ENCODE results near the gene AADACL4. TPM values are rescaled to one million over a fixed set of nuclear protein-coding genes. Genes with fewer than 3 reads are reported as not detected.

Gene AADACL4
- total RNA-seq, 2 experiments from 2014 or later = not detected

DNA sequence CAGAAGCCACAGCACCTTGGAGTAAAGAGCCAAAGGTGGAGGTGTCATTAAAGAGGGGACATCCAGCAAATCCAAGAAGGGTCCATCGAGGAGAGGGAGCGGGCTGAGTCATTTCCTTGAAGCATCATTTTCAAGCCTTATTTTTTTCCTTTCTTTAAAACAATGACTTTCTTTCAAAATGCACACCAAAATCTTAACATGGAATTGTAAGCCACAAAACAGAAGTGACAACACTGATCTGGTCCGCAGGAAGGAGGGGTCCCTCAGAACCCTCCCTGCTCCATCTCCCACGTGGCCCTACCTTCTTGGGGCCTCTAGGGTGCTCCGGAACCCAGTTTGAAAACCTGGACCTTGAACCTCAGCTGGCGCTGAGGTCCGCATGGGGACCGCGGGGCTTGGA, 40.7 kb upstream of the AADACL4 start:
- no peak overlapping the region for H3K4me3 Mint-ChIP-seq
- H3K36me3 Mint-ChIP-seq = peaks cover 41% of the 10 kb centered on the region
- peaks cover 8% of the 10 kb centered on the region for H3K9me3 Mint-ChIP-seq
- H3K4me1 Mint-ChIP-seq = peaks cover 66% of the 10 kb centered on the region
- no peak for ATAC-seq (ENCODE audit: low read depth)
- H3K27me3 Mint-ChIP-seq = no peaks in the 10 kb centered on the region
- POLR2A ChIA-PET = interaction anchor here (7.3 kb wide), 1 partner anchor 14 kb away, joined by 98 read pairs; the partner anchor contains the start of gene DHRS3
- DNase-seq = no peak
- peak overlapping the region; percentile 14 for H3K27ac Mint-ChIP-seq

DNA sequence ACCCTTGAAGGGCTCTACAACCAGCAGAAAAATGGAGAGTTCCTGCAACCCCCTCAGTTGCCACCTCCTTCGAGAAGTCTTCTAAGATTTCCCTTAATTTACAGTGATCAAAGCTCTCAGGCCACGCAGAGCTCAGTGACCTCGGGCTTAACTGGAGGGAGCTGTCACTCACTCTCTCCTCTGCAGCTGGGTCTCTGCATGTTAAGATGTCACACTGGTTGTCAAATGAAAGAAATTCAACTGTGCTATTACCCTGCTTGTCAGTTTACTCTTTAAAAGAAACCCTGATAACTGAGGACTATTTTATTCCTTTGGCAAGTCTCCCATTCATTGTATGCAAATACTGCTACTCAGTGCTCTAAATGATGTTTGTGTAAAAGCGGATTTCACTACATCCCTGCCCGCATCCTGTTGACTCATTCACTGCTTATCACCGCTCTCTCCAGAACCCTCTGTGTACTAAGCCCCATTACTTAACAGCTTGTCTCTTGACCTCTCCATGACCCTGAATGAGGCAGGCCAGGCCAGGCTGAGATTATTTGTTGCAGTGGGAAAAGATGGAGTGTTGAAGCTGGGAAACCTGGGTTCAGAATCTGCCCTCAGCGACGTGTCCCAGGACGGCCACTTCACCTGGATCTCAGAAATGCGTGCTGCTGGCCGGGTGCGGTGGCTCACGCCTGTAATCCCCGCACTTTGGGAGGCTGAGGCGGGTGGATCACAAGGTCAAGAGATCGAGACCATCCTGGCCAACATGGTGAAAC, 39.6 kb upstream of the AADACL4 start:
- Mint-ChIP-seq H3K27ac (peak overlapping the region; percentile 75), H3K4me3 (peak overlapping the region; percentile 65), H3K27me3 (no peaks in the 10 kb centered on the region), H3K4me1 (peaks cover 72% of the 10 kb centered on the region), H3K9me3 (peaks cover 8% of the 10 kb centered on the region), H3K36me3 (peaks cover 51% of the 10 kb centered on the region)
- DNase-seq (peak; percentile 41), ATAC-seq (ENCODE audit: low read depth) (peak; percentile 96)
- POLR2A ChIA-PET = interaction anchor here (0.6 to 7.3 kb wide), 6 partner anchors 8 to 94 kb away, joined by 3 to 98 read pairs (median 4); partner anchors contain the start of gene DHRS3

DNA sequence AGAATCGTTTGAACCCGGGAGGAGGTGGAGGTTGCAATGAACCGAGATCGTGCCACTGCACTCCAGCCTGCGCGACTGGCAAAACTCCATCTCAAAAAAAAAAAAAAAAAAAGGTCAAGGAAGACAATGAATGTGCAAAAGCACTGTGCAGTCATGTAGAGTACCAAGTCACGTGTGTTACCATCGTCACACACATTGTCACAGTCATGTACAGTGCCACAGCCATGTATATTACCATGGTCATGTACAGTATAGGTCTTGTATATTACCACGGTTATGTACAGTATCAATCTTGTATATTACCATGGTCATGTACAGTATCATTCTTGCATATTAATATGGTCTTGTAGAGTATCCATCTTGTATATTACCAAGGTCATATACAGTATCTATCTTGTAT, 38.9 kb upstream of the AADACL4 start:
- Mint-ChIP-seq H3K36me3 (peaks cover 57% of the 10 kb centered on the region), H3K27me3 (no peaks in the 10 kb centered on the region), H3K9me3 (peaks cover 8% of the 10 kb centered on the region), H3K4me1 (peaks cover 69% of the 10 kb centered on the region), H3K4me3 (no peak overlapping the region), H3K27ac (peak overlapping the region; percentile 75)
- POLR2A ChIA-PET = interaction anchor here (0.7 to 7.3 kb wide), 4 partner anchors 9 to 95 kb away, joined by 4 to 98 read pairs (median 4); partner anchors contain the start of gene DHRS3
- ATAC-seq (ENCODE audit: low read depth) (no peak), DNase-seq (no peak)

DNA sequence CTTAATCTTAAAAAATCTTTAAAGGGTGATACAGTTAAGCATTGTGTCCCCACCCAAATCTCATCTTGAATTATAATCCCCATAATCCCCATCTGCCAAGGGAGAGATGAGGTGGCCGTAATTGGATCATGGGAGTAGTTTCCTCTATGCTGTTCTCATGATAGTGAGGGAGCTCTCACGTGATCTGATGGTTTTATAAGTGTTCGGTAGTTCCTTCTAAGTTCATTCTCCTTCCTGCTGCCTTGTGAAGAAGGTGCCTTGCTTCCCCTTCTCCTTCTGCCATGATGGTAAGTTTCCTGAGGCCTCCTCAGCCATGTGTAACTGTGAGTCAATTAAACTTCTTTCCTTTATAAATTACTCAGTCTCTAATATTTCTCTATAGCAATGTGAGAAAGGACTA, 36.6 kb upstream of the AADACL4 start:
- H3K36me3 Mint-ChIP-seq = peaks cover 75% of the 10 kb centered on the region
- POLR2A ChIA-PET = interaction anchor here (7.3 kb wide), 1 partner anchor 10 kb away, joined by 98 read pairs; the partner anchor contains the start of gene DHRS3
- no peak for DNase-seq
- H3K27me3 Mint-ChIP-seq = no peaks in the 10 kb centered on the region
- no peak for ATAC-seq (ENCODE audit: low read depth)
- H3K4me3 Mint-ChIP-seq = no peak overlapping the region
- no peak overlapping the region for H3K27ac Mint-ChIP-seq
- H3K4me1 Mint-ChIP-seq = peaks cover 65% of the 10 kb centered on the region
- peaks cover 8% of the 10 kb centered on the region for H3K9me3 Mint-ChIP-seq

DNA sequence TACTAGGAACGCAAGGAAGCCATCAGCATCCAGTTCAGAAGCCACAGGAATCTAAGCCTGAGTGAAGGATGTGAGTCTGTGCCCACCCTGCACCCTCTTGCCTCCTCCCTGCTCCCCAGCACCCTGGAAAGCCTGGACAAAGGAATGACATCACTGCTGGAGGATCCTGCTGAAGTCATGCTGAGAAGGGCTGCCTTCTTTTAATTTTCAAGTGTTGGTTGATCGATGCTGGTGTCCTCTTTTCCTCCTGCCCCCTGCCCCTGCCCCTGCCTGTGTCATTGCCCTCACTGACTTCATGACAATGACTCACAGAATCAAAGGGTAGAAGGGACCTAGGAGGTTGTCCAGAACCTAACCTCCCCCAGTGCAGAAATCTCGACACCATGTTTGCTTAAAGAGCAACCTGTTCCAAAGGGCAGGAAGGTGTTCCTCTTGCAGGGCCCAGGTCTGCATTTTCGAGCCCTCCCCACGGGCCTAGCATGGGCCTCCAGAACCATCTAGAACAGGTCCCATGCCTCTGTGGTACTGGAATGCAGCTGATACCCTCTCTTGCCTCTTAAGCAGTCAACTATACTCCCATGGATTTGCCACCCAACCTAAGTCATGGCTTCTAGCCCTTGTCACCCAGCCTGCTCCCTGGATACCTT, 35.5 kb upstream of the AADACL4 start:
- H3K27ac Mint-ChIP-seq = peak overlapping the region; percentile 45
- peaks cover 8% of the 10 kb centered on the region for H3K9me3 Mint-ChIP-seq
- H3K27me3 Mint-ChIP-seq = no peaks in the 10 kb centered on the region
- H3K4me3 Mint-ChIP-seq = no peak overlapping the region
- peaks cover 70% of the 10 kb centered on the region for H3K4me1 Mint-ChIP-seq
- POLR2A ChIA-PET = interaction anchor here (0.8 to 1.3 kb wide), 2 partner anchors 9 to 10 kb away, joined by 3 read pairs; partner anchors contain the start of gene DHRS3
- ATAC-seq (ENCODE audit: low read depth) (no peak), DNase-seq (no peak)
- H3K36me3 Mint-ChIP-seq = peaks cover 85% of the 10 kb centered on the region

DNA sequence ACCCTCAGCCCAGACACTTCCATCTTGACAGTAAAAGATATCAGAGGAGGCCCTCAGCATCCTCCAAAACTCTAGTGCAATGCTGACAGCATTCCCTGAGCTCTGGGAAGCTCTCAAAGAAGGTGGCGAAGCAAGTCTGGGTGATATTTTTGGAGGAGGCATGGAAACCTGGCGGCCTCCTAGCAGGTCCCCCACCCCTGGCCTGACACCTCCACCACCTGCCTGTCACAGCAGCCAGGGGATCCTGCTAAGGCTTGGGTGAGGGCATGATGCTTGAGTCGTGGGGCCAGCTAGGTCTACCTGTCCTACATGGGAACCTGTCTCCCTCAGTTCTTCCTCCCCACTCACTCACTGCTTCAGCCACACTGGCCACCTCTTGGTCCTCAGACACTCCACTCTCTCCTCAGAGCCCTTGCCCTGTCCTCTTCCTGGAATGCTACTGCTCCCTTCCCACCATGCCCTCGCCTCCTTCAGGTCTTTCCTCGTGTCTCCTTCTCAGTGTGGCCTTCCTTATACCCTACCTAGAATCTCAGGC, 34.3 kb upstream of the AADACL4 start:
- H3K4me3 Mint-ChIP-seq = no peak overlapping the region
- no peak for DNase-seq
- POLR2A ChIA-PET = interaction anchor here (0.8 to 1.3 kb wide), 2 partner anchors 8 to 9 kb away, joined by 3 read pairs; partner anchors contain the start of gene DHRS3
- peaks cover 86% of the 10 kb centered on the region for H3K36me3 Mint-ChIP-seq
- H3K27ac Mint-ChIP-seq = peak overlapping the region; percentile 24
- no peaks in the 10 kb centered on the region for H3K27me3 Mint-ChIP-seq
- ATAC-seq (ENCODE audit: low read depth) = no peak
- peaks cover 8% of the 10 kb centered on the region for H3K9me3 Mint-ChIP-seq
- peaks cover 69% of the 10 kb centered on the region for H3K4me1 Mint-ChIP-seq

DNA sequence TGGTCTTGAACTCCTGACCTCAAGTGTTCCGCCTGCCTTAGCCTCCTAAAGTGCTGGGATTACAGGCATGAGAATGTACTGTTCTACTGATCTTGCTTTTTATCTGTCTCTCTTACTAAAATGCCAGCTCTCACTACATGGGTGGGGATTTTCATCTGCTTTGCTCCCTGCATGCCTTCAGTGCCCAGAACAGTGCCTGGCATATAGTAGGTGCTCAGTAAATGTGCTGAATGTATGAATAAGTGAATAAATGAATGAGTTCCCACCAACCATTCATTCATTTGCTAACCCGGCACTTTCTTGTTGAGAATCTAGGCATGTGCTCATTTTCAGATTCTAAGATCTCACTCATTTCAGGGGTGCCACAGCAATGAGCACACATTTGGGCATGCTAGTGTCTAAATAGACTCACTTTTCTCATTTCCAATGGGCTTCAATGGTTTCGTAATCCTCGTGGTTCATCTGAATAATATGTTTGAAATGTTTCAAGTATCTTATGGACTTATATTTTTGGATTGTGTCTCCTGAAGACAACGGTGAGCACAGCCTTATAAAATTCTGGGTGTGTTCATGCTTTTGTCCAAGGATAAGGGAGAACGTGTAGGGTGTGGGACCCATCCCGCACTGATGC, 33.5 kb upstream of the AADACL4 start:
- Mint-ChIP-seq H3K36me3 (peaks cover 87% of the 10 kb centered on the region), H3K27ac (peak overlapping the region; percentile 30), H3K9me3 (peaks cover 8% of the 10 kb centered on the region), H3K4me1 (peaks cover 66% of the 10 kb centered on the region), H3K4me3 (no peak overlapping the region), H3K27me3 (no peaks in the 10 kb centered on the region)
- no peak for DNase-seq
- POLR2A ChIA-PET = no interaction called here
- ATAC-seq (ENCODE audit: low read depth) = no peak

DNA sequence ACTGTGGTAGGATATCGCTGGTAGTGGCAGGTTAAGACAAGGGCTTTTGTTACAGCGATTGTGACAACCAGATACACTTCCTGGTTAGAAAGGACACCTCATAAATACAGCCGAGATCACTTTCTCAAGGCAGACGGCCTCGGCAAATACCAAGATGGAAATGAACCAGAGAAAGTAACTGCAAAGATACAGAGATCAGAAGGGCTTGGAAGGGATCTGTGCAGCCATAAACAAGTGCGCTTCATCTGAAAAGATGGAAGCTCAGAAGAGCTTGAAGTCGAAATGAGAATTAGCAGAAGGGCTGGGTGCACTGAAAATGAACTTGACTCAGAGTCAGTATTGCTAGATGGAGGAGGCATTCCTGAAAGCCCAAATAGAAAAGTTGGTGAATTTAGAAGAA, 32.9 kb upstream of the AADACL4 start:
- POLR2A ChIA-PET = interaction anchor here (0.7 kb wide), 1 partner anchor 101 kb away, joined by 3 read pairs; no protein-coding TSS in a partner anchor
- Mint-ChIP-seq H3K27me3 (no peaks in the 10 kb centered on the region), H3K36me3 (peaks cover 88% of the 10 kb centered on the region), H3K9me3 (peaks cover 8% of the 10 kb centered on the region), H3K4me1 (peaks cover 63% of the 10 kb centered on the region), H3K4me3 (no peak overlapping the region), H3K27ac (peak overlapping the region; percentile 30)
- no peak for DNase-seq
- ATAC-seq (ENCODE audit: low read depth) = no peak

DNA sequence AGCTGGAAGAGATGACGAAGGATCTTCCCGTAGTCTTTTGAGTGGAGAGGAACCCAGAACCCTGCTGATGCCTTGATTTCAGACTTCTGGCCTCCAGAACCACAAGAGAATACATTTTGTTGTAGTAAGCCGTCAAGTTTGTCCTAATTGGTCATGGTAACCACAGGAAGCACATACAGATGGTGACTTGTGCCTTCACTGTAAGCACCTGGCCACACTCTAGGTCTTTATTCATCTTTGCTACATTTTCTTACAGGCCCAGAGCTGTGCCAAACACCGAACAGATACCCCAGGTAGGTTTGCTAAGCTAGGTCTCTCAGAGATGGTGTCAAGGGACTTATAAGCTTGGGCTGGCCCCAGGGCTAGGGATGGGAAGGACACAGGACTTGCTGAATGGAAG, 30.7 kb upstream of the AADACL4 start:
- POLR2A ChIA-PET = interaction anchor here (1.0 to 7.7 kb wide), 3 partner anchors 9 to 173 kb away, joined by 3 to 98 read pairs (median 3); no protein-coding TSS in a partner anchor
- DNase-seq = no peak
- peak overlapping the region; percentile 27 for H3K27ac Mint-ChIP-seq
- peaks cover 51% of the 10 kb centered on the region for H3K4me1 Mint-ChIP-seq
- H3K27me3 Mint-ChIP-seq = no peaks in the 10 kb centered on the region
- no peaks in the 10 kb centered on the region for H3K9me3 Mint-ChIP-seq
- H3K4me3 Mint-ChIP-seq = peak overlapping the region; percentile 100
- peaks cover 74% of the 10 kb centered on the region for H3K36me3 Mint-ChIP-seq
- ATAC-seq (ENCODE audit: low read depth) = no peak

DNA sequence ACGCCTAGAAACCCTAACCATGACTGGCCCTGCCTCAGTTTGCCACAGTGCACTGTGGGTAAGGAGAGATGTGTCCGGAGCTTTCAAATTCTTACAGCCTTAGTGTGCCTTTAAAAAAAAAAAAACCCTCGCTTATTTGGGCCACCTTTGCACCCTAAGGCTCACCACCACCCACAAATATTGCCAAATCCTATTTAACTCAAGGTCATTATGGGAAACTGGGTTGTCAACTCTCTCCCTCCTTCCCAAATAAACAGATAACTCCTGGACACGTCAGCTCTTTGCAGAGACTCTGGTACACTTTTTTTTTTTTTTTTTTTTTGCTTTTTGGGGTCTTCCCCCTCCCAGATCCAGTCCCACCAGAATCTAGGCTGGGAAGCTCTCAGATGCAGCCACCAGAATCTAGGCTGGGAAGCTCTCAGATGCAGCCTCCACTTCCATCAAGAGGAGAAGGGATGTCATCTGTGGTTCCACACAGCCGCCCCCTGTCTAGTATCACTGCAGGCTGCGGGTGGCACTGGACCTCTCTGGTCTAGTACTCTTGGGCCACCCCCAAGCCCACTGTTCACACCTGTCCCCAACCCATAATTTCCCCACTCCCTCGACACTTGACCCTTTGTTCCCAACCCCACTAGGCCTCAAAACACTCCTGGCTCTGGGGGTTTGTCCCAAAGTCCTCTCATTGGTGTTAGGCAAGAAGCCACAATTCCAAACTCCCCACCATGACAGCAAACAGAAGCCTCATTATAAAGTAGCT, 29.3 kb upstream of the AADACL4 start:
- H3K4me1 Mint-ChIP-seq = peaks cover 46% of the 10 kb centered on the region
- no peak for DNase-seq
- no peak for ATAC-seq (ENCODE audit: low read depth)
- no peaks in the 10 kb centered on the region for H3K9me3 Mint-ChIP-seq
- H3K27me3 Mint-ChIP-seq = no peaks in the 10 kb centered on the region
- peak overlapping the region; percentile 100 for H3K4me3 Mint-ChIP-seq
- POLR2A ChIA-PET = interaction anchor here (0.6 to 7.7 kb wide), 10 partner anchors 11 to 936 kb away, joined by 3 to 122 read pairs (median 5); no protein-coding TSS in a partner anchor
- peaks cover 61% of the 10 kb centered on the region for H3K36me3 Mint-ChIP-seq
- H3K27ac Mint-ChIP-seq = peak overlapping the region; percentile 68

DNA sequence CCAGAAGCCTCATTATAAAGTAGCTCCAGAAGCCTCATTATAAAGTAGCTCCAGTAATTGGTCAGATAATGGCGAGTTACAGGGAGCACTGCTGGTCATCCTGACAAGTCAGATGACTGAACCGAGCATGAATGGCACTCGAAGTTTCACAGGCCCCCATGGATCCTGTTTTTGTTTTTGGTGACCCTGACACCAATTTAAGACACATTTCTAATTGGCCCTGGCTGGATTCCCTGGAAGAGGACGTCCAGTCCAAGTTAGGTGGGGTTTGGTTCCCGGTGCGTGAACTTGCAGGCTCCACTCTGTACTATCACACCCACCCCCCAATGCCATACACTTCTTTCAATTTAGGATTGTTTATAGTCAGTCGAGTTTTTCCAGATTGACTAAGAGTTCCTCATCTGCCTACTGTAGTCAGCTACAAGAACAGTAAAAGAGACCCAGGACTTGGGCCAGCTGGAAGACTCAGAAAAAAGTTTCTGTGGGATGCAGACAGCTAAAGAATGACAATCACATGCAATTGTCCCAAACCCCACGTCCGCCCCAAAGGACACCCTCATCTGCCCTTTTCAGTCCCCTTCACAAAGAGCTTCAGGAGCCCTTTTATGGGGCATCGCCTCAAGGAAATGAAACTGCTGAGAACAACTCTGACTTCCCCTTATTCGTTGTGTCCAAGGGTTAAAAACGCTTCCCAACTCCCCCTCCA, 28.6 kb upstream of the AADACL4 start:
- Mint-ChIP-seq H3K36me3 (peaks cover 54% of the 10 kb centered on the region), H3K27ac (peak overlapping the region; percentile 95), H3K27me3 (no peaks in the 10 kb centered on the region), H3K4me3 (peak overlapping the region; percentile 100), H3K9me3 (no peaks in the 10 kb centered on the region), H3K4me1 (peaks cover 49% of the 10 kb centered on the region)
- no peak for ATAC-seq (ENCODE audit: low read depth)
- POLR2A ChIA-PET = interaction anchor here (0.5 to 7.7 kb wide), 14 partner anchors 11 to 274 kb away, joined by 3 to 122 read pairs (median 8); no protein-coding TSS in a partner anchor
- DNase-seq = no peak
